ENCODE data around the gene CD19.

The CD19 gene

GRCh38 chr16:28904828-28905227 lies 26.9 kb upstream of the CD19 start:
- no peak overlapping the region for H3K4me3 ChIP-seq (ENCODE audit: control insufficient read depth, low read depth, low read length)
- TF ChIP-seq, protein P1, sequence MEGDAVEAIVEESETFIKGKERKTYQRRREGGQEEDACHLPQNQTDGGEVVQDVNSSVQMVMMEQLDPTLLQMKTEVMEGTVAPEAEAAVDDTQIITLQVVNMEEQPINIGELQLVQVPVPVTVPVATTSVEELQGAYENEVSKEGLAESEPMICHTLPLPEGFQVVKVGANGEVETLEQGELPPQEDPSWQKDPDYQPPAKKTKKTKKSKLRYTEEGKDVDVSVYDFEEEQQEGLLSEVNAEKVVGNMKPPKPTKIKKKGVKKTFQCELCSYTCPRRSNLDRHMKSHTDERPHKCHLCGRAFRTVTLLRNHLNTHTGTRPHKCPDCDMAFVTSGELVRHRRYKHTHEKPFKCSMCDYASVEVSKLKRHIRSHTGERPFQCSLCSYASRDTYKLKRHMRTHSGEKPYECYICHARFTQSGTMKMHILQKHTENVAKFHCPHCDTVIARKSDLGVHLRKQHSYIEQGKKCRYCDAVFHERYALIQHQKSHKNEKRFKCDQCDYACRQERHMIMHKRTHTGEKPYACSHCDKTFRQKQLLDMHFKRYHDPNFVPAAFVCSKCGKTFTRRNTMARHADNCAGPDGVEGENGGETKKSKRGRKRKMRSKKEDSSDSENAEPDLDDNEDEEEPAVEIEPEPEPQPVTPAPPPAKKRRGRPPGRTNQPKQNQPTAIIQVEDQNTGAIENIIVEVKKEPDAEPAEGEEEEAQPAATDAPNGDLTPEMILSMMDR (IDR thresholded peaks at IDR 0.05; ENCODE audit: control insufficient read depth, insufficient read depth, low read depth, low read length, missing control alignments), result no peak
- DNase-seq (ENCODE audit: low read depth), result no peak

DNA sequence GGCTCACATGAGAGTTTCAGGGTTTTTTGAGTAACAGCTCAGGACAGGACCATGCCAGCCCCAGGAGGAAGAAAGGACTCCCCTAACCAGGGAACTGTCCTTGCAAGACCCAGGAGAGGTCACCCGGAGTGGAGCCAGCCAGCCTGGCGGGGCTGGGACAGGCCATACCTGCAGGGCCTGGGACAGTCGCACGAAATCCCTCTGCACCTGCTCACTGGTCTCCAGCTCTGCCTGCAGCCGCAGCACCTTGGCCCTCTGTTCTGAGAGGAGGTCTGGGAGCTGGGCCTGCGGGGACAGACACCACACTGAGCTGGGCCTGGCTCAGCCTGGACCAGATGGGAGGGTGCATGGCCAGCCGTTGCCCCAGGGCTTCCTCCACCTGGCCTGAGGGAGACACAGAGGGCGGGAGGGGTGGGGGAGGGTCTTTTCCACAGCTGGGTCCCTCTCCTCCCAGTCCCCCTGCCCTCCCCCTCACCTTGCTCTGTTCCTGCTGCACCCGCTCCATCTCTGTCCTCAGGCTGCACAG lies 26.5 kb upstream of the CD19 start:
- no peak for DNase-seq (ENCODE audit: low read depth)
- TF ChIP-seq, protein P1 (IDR thresholded peaks at IDR 0.05; ENCODE audit: control insufficient read depth, insufficient read depth, low read depth, low read length, missing control alignments), result no peak
- no peak overlapping the region for H3K4me3 ChIP-seq (ENCODE audit: control insufficient read depth, low read depth, low read length)

- TF ChIP-seq, protein P1 (IDR thresholded peaks at IDR 0.05; ENCODE audit: control insufficient read depth, insufficient read depth, low read depth, low read length, missing control alignments), result no peak
- H3K4me3 ChIP-seq (ENCODE audit: control insufficient read depth, low read depth, low read length), result no peak overlapping the region
- DNase-seq (ENCODE audit: low read depth), result no peak
Measured at GRCh38 chr16:28905800-28906372, 25.9 kb upstream of the CD19 start.

DNA sequence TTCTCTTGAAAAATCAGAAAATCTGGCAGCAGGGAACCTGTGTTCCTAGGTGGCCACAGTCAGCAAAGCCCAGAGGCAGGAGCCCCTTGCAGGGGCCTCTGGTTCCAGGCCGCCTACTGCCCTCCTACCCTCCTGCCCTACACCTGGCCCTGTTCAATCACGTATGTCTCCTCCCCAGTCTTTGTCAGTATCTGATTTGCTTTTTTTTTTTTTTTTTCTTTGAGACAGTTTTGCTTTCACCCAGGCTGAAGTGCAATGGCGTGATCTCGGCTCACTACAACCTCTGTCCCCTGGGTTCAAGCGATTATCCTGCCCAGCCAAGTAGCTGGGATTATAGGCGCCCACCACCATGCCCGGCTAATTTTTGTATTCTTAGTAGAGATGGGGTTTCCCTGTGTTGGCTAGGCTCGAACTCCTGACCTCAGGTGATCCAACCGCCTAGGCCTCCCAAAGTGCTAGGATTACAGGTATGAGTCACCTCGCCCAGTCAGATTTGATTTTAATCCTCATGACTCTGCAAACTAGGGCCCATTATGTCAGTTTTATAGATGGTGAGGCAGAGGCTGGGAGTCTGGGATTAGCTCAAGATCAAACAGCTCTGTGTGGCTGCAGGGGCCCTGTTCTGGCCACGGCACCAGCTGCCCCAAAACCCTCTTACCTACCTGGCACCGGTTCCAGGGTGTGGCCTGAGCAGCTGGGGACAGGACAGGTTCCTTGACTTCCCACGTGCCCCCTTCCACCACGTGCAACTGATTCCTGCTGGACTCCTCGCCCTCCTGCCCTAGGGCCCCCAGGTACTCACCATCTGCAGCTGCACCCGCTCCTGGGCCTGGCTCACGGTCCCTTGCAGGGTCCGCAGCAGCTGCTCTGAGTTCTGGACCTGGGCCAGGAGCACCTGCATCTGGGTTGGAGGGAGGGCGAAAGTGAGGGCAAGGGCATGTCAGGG lies 21.4 kb upstream of the CD19 start:
- no peak overlapping the region for H3K4me3 ChIP-seq (ENCODE audit: control insufficient read depth, low read depth, low read length)
- no peak for DNase-seq (ENCODE audit: low read depth)
- TF ChIP-seq, protein P1 (IDR thresholded peaks at IDR 0.05; ENCODE audit: control insufficient read depth, insufficient read depth, low read depth, low read length, missing control alignments), result no peak

GRCh38 chr16:28912558-28912957 lies 19.2 kb upstream of the CD19 start:
- H3K4me3 ChIP-seq (ENCODE audit: control insufficient read depth, low read depth, low read length), result no peak overlapping the region
- no peak for DNase-seq (ENCODE audit: low read depth)
- TF ChIP-seq, protein P1 (IDR thresholded peaks at IDR 0.05; ENCODE audit: control insufficient read depth, insufficient read depth, low read depth, low read length, missing control alignments), result no peak

- H3K4me3 ChIP-seq (ENCODE audit: control insufficient read depth, low read depth, low read length), result no peak overlapping the region
- DNase-seq (ENCODE audit: low read depth), result no peak
- TF ChIP-seq, protein P1 (IDR thresholded peaks at IDR 0.05; ENCODE audit: control insufficient read depth, insufficient read depth, low read depth, low read length, missing control alignments), result no peak
Measured at GRCh38 chr16:28913946-28914724, 17.6 kb upstream of the CD19 start.

Measured in AG09309 (cell line).